Erythroblast (primary cell): ENCODE data around the gene SSUH2.

Source experiments
- GATA1 ChIP-seq: IDR thresholded peaks from 2 replicates; pipeline ENCODE4 v1.6.1; 2011; ENCODE audit warnings: low read depth, mild to moderate bottlenecking, control low read depth, low read length, moderate library complexity
- POLR2A ChIP-seq: IDR thresholded peaks from 2 replicates; pipeline ENCODE4 v1.6.1; 2011; ENCODE audit warnings: mild to moderate bottlenecking, low read length

GRCh38 chr3:8652324-8652987, 7.9 kb upstream of the SSUH2 start:
- TF ChIP-seq POLR2A (no peak), GATA1 (no peak)
